Vagina (tissue), 2 donors: ENCODE measurements around the gene CACNA1I. TPM values are rescaled to one million over a fixed set of nuclear protein-coding genes. Genes with fewer than 3 reads are reported as not detected.

Experiments
- DNase-seq, 2 donors: peaks; one replicate each; pipeline ENCODE4 v3.0.0-alpha.2; 2017; ENCODE audit errors: extremely low spot score in 2 of 2
- H3K27ac ChIP-seq: fragments of 200-600 bp; sonication (generic); one replicate; pipeline ENCODE4 v1.5.1; 2019
- H3K27me3 ChIP-seq: fragments of 200-600 bp; sonication (generic); one replicate; pipeline ENCODE4 v1.5.1; 2019
- H3K36me3 ChIP-seq, 2 donors: fragments of 200-600 bp; sonication (generic); one replicate each; pipeline ENCODE4 v1.5.1; 2017 to 2019
- H3K4me1 ChIP-seq: fragments of 200-600 bp; sonication (generic); one replicate; pipeline ENCODE4 v1.5.1; 2019
- H3K4me3 ChIP-seq, 2 donors: fragments of 200-600 bp; sonication (generic); 1 replicate in 1 of 2; 2 replicates in 1 of 2; pipeline ENCODE4 v1.5.1; 2016 to 2019
- H3K9me3 ChIP-seq: fragments of 200-600 bp; sonication (generic); one replicate; pipeline ENCODE4 v1.5.1; 2019
- CTCF ChIP-seq, 3 experiments: fragments of 450-650 bp in 2 of 3; fragments of 200-600 bp in 1 of 3; sonication (generic) in 1 of 3; IDR thresholded peaks; one replicate each; pipeline ENCODE4 v1.5.1; 2017 to 2019; ENCODE audit warnings: antibody characterized with exemption in 3 of 3, mild to moderate bottlenecking in 2 of 3, moderate library complexity in 2 of 3
- POLR2A ChIP-seq, 2 donors: fragments of 450-650 bp; IDR thresholded peaks; one replicate each; pipeline ENCODE4 v1.6.1; 2017; ENCODE audit warnings: antibody characterized with exemption in 2 of 2, mild to moderate bottlenecking in 2 of 2, moderate library complexity in 2 of 2
- POLR2AphosphoS5 ChIP-seq, 2 donors: sonication (generic); formaldehyde crosslinking; IDR thresholded peaks; one replicate each; pipeline ENCODE4 v1.9.0; 2017; ENCODE audit warnings: antibody characterized with exemption in 2 of 2, mild to moderate bottlenecking in 2 of 2, low read depth in 1 of 2; ENCODE audit not compliant: insufficient read depth in 1 of 2
- intact Hi-C: fragments of 100-400 bp; cut with DNase I; formaldehyde crosslinking; loops from one replicate; pipeline ENCODE4 v1.15.1; 2023
- total RNA-seq: library from RNA; depleted of rRNA; stranded (reverse); fragments of >200 nt; gene quantifications from one replicate; pipeline ENCODE4 v1.2.3, GENCODE V29; 2016

Gene CACNA1I
- total RNA-seq, 1 donor from 2014 or later, result 1.2 TPM

GRCh38 chr22:39580795-39581194 is 10.2 kb downstream of the CACNA1I start:
- Histone ChIP-seq H3K27ac (no peak overlapping the region), H3K9me3 (no peaks in the 10 kb centered on the region), H3K36me3 (no peaks in the 10 kb centered on the region), H3K4me3 (no peak overlapping the region), H3K27me3 (no peaks in the 10 kb centered on the region), H3K4me1 (no peaks in the 10 kb centered on the region)
- no peak for DNase-seq
- intact Hi-C loops, result no loop called here
- TF ChIP-seq POLR2AphosphoS5 (IDR thresholded peaks at IDR 0.05; ENCODE audit: insufficient read depth in 1 of 2, low read depth in 1 of 2) (no peak), CTCF (IDR thresholded peaks at IDR 0.05) (no peak), POLR2A (IDR thresholded peaks at IDR 0.05) (no peak)

- Histone ChIP-seq H3K4me1 (no peaks in the 10 kb centered on the region), H3K9me3 (no peaks in the 10 kb centered on the region), H3K27ac (no peak overlapping the region), H3K4me3 (no peak overlapping the region), H3K36me3 (no peaks in the 10 kb centered on the region), H3K27me3 (no peaks in the 10 kb centered on the region)
- no peak for TF ChIP-seq CTCF (IDR thresholded peaks at IDR 0.05)
- TF ChIP-seq POLR2AphosphoS5 (IDR thresholded peaks at IDR 0.05; ENCODE audit: insufficient read depth in 1 of 2, low read depth in 1 of 2), result no peak
- TF ChIP-seq POLR2A (IDR thresholded peaks at IDR 0.05), result no peak
- intact Hi-C loops, result no loop called here
- no peak for DNase-seq
These were observed 10.8 kb downstream of the CACNA1I start for GRCh38 chr22:39581303-39581702.

GRCh38 chr22:39583066-39583667 is 12.6 kb downstream of the CACNA1I start:
- Histone ChIP-seq H3K27me3 (no peaks in the 10 kb centered on the region), H3K36me3 (no peaks in the 10 kb centered on the region), H3K27ac (no peak overlapping the region), H3K9me3 (no peaks in the 10 kb centered on the region), H3K4me3 (no peak overlapping the region), H3K4me1 (no peaks in the 10 kb centered on the region)
- intact Hi-C loops, result no loop called here
- TF ChIP-seq POLR2AphosphoS5 (IDR thresholded peaks at IDR 0.05; ENCODE audit: insufficient read depth in 1 of 2, low read depth in 1 of 2), result no peak
- no peak for TF ChIP-seq POLR2A (IDR thresholded peaks at IDR 0.05)
- DNase-seq, result no peak

GRCh38 chr22:39589875-39590274 is 19.3 kb downstream of the CACNA1I start:
- DNase-seq, result no peak
- Histone ChIP-seq H3K27me3 (no peaks in the 10 kb centered on the region), H3K27ac (no peak overlapping the region), H3K36me3 (no peaks in the 10 kb centered on the region), H3K9me3 (no peaks in the 10 kb centered on the region), H3K4me1 (peaks cover 8% of the 10 kb centered on the region), H3K4me3 (no peak overlapping the region)
- intact Hi-C loops, result no loop called here
- TF ChIP-seq POLR2A (IDR thresholded peaks at IDR 0.05), result no peak
- no peak for TF ChIP-seq POLR2AphosphoS5 (IDR thresholded peaks at IDR 0.05; ENCODE audit: insufficient read depth in 1 of 2, low read depth in 1 of 2)
- no peak for TF ChIP-seq CTCF (IDR thresholded peaks at IDR 0.05)

- peaks cover 8% of the 10 kb centered on the region for H3K4me1 ChIP-seq
- no peak overlapping the region for H3K27ac ChIP-seq
- H3K4me3 ChIP-seq, result no peak overlapping the region
- H3K27me3 ChIP-seq, result no peaks in the 10 kb centered on the region
- H3K9me3 ChIP-seq, result no peaks in the 10 kb centered on the region
- no peak for DNase-seq
- H3K36me3 ChIP-seq, result no peaks in the 10 kb centered on the region
- TF ChIP-seq POLR2A (IDR thresholded peaks at IDR 0.05), result no peak
- TF ChIP-seq POLR2AphosphoS5 (IDR thresholded peaks at IDR 0.05; ENCODE audit: insufficient read depth in 1 of 2, low read depth in 1 of 2), result no peak
- TF ChIP-seq CTCF (IDR thresholded peaks at IDR 0.05), result no peak
- intact Hi-C loops, result no loop called here
These were observed 21.8 kb downstream of the CACNA1I start for GRCh38 chr22:39592081-39593065.
